HG02840 (cell line): ENCODE data around the gene TMEM63B.
"Not testable (repeated sequence)": the region's sequence is repeated elsewhere in the genome, so short reads cannot be mapped to it uniquely, and the experiment has no call there.

Experiments used
- ATAC-seq: cut with Tn5 transposase; IDR thresholded peaks from one replicate; pipeline ENCODE4 v1.9.1; 2021; ENCODE audit warnings: mild to moderate bottlenecking, moderate library complexity, moderate number of reproducible peaks; ENCODE audit not compliant: unreplicated experiment, low FRiP score

Gene TMEM63B

DNA sequence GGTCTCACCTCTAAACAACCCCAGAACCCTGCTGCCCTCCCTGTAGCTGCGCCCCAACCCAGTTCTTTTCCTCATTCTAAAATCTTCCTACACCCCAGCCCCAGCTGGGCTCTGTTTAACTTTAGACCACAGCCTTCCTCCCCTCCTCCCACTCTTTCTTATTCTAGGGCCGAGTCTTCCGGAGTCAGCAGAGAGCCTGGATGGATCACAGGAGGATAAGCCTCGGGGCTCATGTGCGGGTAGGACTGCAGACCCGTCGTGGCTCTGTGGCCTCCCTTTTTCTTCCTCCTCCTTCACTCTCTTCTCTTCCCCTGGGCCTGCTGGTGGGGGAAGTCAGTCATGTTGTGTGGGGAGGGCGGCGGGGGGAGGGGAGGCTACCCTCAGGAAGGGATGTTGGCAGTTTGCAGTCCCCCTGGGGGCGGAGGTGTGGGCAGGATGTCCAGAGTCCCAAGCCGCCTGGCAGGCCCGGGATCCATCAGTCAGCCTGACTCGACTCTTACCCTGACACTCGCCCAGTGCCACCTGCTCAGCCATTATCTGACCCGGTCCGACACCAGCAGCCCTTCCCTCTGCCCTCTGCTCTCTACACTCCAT, 39.3 kb downstream of the TMEM63B start:
- ATAC-seq: no peak

DNA sequence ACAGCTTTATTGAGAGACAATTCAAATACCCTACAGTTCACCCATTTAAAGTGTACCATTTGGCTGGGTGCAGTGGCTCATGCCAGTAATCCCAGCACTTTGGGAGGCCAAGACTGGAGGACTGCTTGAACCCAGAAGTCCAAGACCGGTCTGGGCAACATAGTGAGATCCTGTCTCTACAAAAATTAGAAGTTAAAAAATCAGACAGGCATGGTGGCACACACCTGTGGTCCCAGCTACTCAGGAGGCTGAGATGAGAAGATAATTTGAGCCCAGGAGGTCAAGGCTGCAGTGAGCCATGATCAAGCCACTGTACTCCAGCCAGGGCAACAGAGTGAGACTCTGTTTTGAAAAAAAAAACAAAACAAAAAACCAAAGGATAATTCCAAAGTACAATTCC, 40.2 kb downstream of the TMEM63B start:
- no peak for ATAC-seq

DNA sequence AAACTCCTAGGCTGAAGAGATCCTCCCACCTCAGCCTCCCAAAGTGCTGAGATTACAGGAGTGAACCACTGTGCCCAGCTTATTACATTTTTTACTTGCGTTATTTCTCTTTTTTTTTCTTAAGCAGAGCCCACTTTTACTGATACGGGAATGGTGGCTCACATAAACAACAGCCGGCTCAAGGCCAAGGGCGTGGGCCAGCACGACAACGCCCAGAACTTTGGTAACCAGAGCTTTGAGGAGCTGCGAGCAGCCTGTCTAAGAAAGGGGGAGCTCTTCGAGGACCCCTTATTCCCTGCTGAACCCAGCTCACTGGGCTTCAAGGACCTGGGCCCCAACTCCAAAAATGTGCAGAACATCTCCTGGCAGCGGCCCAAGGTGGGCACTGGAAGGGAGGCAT, 41.8 kb downstream of the TMEM63B start:
- ATAC-seq: no peak

DNA sequence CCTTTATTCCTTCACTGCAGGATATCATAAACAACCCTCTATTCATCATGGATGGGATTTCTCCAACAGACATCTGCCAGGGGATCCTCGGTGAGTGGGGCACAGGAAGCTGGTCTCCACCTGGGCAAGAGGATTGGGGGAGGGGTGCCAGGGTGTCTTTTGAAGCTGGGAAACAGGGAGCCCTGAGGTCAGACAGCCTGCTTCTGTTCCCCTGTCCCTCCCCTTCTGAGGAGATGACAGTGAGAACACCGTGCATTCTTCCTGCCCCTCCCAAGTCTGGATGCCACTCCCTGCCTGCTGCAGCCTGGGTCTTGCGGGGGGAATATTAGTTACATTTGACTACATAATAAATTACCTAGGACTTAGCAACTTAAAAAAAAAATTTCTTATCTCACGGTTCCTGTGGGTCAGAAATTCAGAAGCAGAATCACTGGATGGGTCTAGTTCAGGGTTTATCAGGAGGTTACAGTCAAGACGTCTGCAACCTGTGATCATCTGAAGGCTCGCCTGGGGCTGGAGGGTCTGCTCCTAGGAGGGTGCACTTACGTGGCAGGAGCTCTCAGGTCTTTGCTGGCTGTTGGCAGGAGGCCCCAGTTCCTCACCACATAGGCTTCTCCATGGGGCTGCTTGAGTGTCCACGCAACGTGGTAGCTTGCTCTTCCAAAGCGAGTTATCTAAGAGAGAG, 42.7 kb downstream of the TMEM63B start:
- no peak for ATAC-seq

DNA sequence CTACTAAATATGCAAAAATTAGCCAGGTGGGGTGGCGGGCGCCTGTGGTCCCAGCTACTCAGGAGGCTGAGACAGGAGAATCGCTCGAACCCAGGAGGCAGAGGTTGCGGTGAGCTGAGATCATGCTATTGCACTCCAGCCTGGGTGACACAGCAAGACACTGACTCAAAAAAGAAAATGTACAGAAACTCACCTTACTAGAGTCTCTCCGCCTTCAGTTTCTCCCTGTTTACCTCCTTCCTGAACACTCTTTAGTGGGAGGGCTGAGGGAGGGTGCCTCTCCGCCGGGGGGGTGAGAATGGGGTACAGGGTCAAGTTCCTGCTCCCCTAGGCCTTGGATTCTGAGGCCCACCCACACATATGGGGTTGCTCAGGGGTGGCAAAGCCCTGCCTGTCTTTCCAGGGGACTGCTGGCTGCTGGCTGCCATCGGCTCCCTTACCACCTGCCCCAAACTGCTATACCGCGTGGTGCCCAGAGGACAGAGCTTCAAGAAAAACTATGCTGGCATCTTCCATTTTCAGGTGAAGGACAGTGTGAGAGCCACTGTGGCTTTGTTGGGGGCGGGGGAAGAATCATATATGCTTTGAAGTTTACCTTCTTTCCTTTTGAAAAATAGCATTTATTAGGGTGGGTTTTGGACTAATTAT, 44.7 kb downstream of the TMEM63B start:
- ATAC-seq: no peak

DNA sequence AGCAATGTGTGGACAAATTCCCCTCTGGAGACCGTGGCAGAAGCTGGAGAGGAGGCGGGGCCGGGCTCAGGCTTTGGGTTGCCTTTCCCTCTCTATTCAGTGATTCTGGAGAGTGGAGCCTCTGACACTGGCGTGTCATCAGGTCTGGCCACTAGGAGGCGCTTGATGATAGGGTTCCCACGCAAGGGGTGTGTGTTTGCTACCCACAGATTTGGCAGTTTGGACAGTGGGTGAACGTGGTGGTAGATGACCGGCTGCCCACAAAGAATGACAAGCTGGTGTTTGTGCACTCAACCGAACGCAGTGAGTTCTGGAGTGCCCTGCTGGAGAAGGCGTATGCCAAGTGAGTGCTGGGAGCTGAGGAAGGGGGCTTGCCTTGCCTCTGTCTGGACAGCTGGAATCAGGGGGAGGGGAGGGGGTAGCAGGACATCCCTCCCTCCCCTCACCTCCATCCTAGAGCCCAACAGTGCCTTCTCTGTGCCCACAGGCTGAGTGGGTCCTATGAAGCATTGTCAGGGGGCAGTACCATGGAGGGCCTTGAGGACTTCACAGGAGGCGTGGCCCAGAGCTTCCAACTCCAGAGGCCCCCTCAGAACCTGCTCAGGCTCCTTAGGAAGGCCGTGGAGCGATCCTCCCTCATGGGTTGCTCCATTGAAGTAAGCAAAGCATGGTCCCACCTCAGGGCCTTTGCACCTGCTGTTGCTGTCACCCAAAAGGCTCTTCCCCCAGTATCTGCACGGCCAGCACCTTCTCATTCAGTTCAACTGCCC, 45.6 kb downstream of the TMEM63B start:
- no peak for ATAC-seq

DNA sequence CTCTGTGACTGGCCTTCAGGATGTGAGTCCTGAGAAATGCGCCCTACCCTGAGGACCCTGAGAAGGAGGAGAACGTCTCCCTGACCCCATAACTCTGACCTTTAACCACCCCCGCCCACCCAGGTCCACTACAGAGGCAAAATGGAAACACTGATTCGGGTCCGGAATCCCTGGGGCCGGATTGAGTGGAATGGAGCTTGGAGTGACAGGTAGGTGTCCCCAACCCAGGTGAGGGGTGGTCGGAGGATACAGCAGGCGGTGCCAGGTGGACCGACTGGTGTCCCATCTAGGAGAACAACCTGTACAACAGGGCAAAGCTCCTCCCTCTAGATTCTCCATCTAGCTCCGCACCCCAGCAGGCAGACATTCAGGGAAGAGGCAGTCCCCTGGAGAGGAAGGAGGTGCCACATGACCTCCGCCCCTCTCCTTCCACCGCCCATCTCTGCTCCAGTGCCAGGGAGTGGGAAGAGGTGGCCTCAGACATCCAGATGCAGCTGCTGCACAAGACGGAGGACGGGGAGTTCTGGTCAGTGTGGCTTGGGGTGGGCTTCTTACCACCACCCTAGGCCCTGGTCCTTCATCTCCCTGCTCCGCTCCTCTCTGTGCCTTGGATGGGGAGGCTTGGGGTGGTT, 48.9 kb downstream of the TMEM63B start:
- no peak for ATAC-seq

DNA sequence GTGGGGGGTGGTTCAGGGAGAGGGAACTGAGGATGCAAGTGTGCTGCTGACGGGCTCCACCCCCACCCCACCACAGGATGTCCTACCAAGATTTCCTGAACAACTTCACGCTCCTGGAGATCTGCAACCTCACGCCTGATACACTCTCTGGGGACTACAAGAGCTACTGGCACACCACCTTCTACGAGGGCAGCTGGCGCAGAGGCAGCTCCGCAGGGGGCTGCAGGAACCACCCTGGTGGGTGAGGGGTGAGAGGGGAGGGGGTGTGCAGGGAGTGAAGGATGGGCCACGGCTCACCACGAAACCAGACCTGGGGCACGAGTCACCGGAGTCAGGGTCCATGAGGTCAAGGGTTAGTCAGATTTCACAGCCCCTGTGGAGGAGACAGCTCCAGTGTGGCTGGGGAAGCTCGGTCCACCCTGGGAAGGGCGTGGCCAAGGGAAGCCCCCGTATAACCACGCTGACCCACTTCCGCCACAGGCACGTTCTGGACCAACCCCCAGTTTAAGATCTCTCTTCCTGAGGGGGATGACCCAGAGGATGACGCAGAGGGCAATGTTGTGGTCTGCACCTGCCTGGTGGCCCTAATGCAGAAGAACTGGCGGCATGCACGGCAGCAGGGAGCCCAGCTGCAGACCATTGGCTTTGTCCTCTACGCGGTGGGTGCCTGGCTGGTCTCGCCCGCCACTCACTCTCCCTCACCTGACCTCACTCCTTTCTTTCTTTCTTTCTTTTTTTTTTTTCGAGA, 49.6 kb downstream of the TMEM63B start:
- no peak for ATAC-seq

DNA sequence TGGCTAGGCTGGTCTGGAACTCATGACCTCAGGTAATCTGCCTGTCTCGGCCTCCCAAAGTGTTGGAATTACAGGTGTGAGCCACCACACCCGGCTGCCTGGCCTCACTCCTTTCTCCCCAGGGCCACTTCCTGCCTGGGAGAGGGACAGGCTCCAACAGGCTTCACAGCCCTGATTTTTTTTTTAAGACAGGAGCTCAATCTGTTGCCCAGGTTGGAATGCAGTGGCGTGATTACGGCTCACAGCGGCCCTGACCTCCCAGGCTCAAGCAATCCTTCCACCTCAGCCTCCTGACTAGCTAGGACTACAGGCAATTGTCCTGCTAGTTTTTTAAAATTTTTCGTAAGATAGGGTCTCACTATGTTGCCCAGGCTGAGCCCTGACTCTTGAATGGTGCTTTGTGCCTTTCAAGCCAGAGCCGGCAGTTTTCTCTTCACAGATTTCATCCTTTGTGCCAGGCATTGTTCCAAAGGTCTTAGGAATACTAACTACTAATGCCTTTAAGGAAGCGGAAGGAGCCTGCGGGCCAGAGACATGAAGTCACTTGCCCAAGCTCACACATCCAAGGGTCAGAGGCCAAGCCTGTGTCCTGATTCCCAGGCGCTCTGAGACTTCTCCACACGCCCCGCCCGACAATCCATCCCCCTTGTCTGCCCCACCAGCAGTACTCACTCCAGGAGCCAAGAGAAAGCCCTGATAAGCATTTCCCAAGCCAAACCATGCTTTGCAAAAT, 50.5 kb downstream of the TMEM63B start:
- no peak for ATAC-seq

DNA sequence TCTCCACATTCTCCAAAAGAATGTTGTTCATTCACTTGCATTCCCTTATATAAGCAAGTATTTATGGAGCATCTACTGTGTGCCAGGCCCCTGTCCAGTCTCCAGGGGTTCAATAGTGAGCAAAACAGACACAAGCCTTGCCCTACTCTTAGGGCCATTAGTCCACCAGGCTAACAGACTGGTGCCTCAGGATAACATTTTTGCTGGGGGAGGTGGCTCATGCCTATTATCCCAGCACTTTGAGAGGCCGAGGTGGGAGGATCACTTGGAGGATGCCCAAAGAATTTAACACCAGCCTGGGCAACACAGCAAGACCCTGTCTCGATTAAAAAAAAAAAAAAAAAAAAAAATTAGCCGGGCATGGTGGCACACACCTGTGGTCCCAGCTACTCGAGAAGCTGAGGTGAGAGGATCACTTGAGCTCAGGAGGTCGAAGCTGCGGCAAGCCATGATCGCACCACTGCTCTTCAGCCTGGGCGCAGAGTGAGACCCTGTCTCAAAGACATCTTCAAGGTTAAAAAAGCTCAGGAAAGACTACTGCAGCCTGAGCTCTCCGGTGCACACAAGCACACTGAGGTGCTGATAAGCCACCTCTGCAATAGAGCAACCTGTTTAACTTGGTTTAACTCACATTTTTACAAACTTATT, 51.2 kb downstream of the TMEM63B start:
- no peak for ATAC-seq

DNA sequence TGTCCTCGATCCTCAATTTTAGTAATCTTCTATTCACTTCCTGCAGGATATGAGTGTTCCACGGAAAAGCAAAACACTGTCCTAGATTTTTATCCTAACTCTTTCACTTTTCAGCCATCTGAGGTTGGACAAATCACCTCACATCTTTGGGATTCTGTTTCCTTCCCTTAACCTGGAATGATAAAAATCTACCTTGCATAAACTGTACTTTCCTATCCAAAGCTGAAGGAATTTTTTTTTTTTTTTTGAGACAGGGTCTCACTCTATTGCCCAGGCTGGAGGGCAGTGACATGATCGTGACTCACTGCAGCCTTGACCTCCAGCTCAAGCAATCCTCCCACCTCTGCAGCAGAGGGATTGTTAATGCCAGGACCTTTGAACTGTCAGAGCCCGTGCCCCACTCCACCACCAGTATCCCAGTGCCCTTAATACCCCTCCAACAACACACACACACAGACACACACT, 51.8 kb downstream of the TMEM63B start:
- ATAC-seq: no peak

DNA sequence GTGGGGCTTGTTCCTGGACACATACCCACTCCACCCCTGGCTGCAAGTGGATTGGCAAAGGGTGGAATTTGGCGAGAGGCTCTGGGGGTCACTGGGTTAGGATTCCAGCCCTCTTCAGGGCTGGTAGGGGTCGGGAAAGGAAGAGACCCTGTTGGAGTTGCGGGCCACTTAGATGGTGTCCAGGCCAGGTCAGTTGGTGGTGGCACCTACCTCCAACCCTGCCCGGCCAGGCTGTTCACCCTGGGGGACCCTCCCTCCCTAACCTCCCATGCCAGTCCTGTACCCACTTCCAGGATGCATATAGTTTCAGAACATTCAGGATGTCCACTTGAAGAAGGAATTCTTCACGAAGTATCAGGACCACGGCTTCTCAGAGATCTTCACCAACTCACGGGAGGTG, 52.3 kb downstream of the TMEM63B start:
- no peak for ATAC-seq

DNA sequence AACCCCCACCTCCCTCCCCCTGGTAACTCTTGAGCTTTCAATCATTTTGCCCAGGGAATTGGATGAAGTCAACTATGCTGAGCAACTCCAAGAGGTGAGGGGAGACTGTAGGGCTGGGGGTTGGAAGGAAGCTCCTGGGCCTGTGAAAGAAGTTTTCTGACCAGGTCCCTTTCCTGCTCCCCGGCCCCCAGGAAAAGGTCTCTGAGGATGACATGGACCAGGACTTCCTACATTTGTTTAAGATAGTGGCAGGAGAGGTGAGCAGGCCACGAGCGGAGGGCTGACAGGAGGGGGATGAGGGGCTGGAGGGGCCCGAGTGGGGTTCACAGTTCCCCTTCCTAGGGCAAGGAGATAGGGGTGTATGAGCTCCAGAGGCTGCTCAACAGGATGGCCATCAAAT, 53.1 kb downstream of the TMEM63B start:
- no peak for ATAC-seq

DNA sequence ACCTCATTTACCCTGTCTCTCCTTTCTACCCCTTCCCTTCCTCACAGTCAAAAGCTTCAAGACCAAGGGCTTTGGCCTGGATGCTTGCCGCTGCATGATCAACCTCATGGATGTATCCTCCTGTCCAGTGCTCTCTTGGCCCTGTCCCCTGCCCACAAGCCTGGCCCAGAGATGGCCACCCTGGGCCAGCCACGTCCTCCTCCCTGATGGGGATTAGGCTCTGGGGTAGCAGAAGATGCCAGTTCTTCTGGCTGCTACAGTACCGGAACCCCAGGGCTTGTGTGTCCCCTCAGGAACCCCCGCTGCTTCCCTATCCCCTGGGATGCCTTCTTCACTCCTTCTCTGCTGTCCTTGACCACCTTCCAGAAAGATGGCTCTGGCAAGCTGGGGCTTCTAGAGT, 53.5 kb downstream of the TMEM63B start:
- no peak for ATAC-seq

DNA sequence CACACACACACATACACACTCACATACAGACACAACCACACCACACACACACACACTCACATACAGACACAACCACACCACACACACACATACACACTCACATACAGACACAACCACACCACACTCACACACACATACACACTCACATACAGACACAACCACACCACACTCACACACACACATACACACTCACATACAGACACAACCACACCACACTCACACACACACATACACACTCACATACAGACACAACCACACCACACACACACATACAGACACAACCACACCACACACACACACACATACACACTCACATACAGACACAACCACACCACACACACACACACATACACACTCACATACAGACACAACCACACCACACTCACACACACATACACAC, 54.4 kb downstream of the TMEM63B start:
- ATAC-seq: not testable (repeated sequence)

DNA sequence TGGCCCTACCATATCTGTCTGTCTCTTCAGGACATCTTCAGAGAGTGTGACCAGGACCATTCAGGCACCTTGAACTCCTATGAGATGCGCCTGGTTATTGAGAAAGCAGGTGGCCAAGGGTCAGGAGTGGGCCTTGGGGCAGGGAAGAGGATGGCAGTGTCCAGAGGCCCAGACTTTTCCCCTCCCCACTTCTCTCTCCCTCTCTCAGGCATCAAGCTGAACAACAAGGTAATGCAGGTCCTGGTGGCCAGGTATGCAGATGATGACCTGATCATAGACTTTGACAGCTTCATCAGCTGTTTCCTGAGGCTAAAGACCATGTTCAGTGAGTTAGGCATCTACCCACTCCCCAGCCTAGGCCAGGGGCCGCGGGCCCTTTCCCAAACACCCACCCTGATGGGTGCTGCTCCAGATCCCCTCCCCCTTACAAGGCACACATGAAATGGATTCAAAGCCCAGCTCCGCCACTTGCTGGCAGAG, 55.6 kb downstream of the TMEM63B start:
- ATAC-seq: no peak

DNA sequence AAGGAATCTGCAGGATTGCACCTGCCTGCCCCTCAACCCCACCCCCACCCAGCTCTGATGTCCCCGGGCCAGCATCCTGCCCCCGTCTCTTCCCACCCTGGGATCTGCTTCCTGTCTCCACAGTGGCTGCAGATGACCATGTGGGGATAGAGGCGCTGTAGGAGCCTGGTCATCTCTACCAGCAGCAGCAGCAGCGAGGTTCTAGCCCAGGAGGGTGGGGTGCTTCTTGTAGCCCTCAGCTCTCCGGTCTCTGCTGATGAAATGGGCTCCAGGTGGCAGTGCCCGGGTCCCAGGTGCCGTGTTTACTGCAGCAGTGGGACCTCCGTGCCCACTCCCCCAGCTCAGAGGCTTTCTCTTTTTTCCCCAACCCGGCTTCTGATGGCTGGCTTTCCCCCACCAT, 56.4 kb downstream of the TMEM63B start:
- no peak for ATAC-seq

DNA sequence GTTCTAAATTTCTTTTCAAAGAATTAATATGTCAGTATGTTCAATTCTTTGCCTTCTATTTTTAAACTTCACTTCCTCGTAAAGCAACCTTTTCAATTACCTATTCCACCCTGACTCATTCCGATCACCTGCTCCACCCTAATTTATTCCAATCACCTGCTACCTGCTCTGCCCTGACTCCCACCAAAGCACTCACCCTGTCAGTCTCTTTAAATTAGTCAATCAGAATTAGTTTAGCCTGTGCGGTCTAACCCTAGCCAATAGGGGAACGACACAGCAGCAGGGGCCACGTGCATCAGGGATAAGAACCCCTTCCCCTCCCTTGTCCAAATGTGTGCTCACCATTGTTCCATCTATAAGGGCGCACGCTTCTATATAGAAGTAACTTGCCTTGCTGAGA, 58.0 kb downstream of the TMEM63B start:
- ATAC-seq: not testable (repeated sequence)
